ENCODE measurements around the gene LTB4R. TPM values are rescaled to one million over a fixed set of nuclear protein-coding genes. Genes with fewer than 3 reads are reported as not detected.

Gene LTB4R
- polyA plus RNA-seq, 1 donor from 2014 or later, result 4.3 TPM

GRCh38 chr14:24262821-24263733, 48.2 kb upstream of the LTB4R start, which contains the start of gene TGM1:
Gene TGM1, minus strand, starts transcription at chr14:24263177. Its CDS starts 825 bp downstream, at chr14:24262352.
- Histone ChIP-seq H3F3A (ENCODE audit: insufficient read depth, low read length, poor library complexity, severe bottlenecking) (no peaks in the 10 kb centered on the region), H3K9me2 (ENCODE audit: insufficient read depth, low read length) (no peaks in the 10 kb centered on the region), H3K27me3 (ENCODE audit: insufficient read depth, low read depth, low read length) (no peaks in the 10 kb centered on the region), H4K20me1 (ENCODE audit: insufficient read depth) (no peaks in the 10 kb centered on the region), H3K4me2 (ENCODE audit: low read length) (no peak within 1 kb of the TSS), H3K4me3 (ENCODE audit: low read length) (no peak within 1 kb of the TSS), H3K27ac (ENCODE audit: low read length) (no peak within 1 kb of the TSS), H3K9ac (ENCODE audit: low read length) (no peak within 1 kb of the TSS), H2AFZ (ENCODE audit: low read depth, low read length) (no peak within 1 kb of the TSS), H3K79me2 (replicated peaks; ENCODE audit: insufficient read depth, low read length) (no peaks in the 10 kb centered on the region), H3K9me3 (ENCODE audit: low read length) (no peaks in the 10 kb centered on the region), H3K36me3 (ENCODE audit: insufficient read depth, low read length) (no peaks in the 10 kb centered on the region)
- TF ChIP-seq RAD21 (conservative IDR thresholded peaks at IDR 0.05), result no peak
- TF ChIP-seq EP300 (conservative IDR thresholded peaks at IDR 0.05; ENCODE audit: poor library complexity, severe bottlenecking), result no peak
- no peak for TF ChIP-seq REST (IDR thresholded peaks at IDR 0.05; ENCODE audit: borderline replicate concordance)
- TF ChIP-seq, protein P1, sequence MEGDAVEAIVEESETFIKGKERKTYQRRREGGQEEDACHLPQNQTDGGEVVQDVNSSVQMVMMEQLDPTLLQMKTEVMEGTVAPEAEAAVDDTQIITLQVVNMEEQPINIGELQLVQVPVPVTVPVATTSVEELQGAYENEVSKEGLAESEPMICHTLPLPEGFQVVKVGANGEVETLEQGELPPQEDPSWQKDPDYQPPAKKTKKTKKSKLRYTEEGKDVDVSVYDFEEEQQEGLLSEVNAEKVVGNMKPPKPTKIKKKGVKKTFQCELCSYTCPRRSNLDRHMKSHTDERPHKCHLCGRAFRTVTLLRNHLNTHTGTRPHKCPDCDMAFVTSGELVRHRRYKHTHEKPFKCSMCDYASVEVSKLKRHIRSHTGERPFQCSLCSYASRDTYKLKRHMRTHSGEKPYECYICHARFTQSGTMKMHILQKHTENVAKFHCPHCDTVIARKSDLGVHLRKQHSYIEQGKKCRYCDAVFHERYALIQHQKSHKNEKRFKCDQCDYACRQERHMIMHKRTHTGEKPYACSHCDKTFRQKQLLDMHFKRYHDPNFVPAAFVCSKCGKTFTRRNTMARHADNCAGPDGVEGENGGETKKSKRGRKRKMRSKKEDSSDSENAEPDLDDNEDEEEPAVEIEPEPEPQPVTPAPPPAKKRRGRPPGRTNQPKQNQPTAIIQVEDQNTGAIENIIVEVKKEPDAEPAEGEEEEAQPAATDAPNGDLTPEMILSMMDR (IDR thresholded peaks at IDR 0.05; ENCODE audit: poor library complexity, severe bottlenecking), result no peak
- no peak for TF ChIP-seq POLR2AphosphoS5 (IDR thresholded peaks at IDR 0.05)
- no peak for TF ChIP-seq TAF1 (IDR thresholded peaks at IDR 0.05; ENCODE audit: low read depth)
- TF ChIP-seq EZH2 (IDR thresholded peaks at IDR 0.05; ENCODE audit: borderline replicate concordance, insufficient read depth, low read length, poor library complexity, severe bottlenecking), result no peak
- no peak for TF ChIP-seq SMC3 (conservative IDR thresholded peaks at IDR 0.05; ENCODE audit: poor library complexity)
- TF ChIP-seq MXI1 (conservative IDR thresholded peaks at IDR 0.05; ENCODE audit: poor library complexity, severe bottlenecking), result no peak

DNA sequence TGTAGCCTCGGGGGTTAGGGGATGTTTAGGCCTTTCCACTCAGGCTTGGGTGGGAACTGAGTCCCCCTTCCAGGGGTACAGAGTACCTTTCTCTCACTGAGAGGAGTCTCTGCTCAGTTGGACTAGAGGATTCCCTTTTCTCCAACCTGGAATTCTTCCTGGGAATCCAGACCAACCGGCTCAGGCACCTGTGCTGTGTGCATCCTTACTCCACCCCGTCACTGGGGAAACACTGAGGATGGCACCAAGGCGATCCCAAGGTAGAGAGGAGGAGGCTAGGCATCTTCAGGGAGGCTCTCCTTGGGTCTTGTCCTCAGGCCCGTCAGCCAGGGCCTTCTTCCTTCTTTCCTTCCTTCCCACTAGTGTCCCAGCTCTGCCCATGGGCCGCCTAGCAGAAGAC, 47.5 kb upstream of the LTB4R start:
- Histone ChIP-seq H4K20me1 (ENCODE audit: insufficient read depth) (no peaks in the 10 kb centered on the region), H3K4me3 (ENCODE audit: low read length) (no peak overlapping the region), H3K9ac (ENCODE audit: low read length) (no peak overlapping the region), H3K27me3 (ENCODE audit: insufficient read depth, low read depth, low read length) (no peaks in the 10 kb centered on the region), H2AFZ (ENCODE audit: low read depth, low read length) (no peak overlapping the region), H3F3A (ENCODE audit: insufficient read depth, low read length, poor library complexity, severe bottlenecking) (no peaks in the 10 kb centered on the region), H3K9me2 (ENCODE audit: insufficient read depth, low read length) (no peaks in the 10 kb centered on the region), H3K9me3 (ENCODE audit: low read length) (no peaks in the 10 kb centered on the region), H3K79me2 (replicated peaks; ENCODE audit: insufficient read depth, low read length) (no peaks in the 10 kb centered on the region), H3K27ac (ENCODE audit: low read length) (no peak overlapping the region), H3K4me2 (ENCODE audit: low read length) (no peak overlapping the region), H3K36me3 (ENCODE audit: insufficient read depth, low read length) (no peaks in the 10 kb centered on the region)
- TF ChIP-seq POLR2AphosphoS5 (IDR thresholded peaks at IDR 0.05) (no peak), SMC3 (conservative IDR thresholded peaks at IDR 0.05; ENCODE audit: poor library complexity) (no peak), TAF1 (IDR thresholded peaks at IDR 0.05; ENCODE audit: low read depth) (no peak), EZH2 (IDR thresholded peaks at IDR 0.05; ENCODE audit: borderline replicate concordance, insufficient read depth, low read length, poor library complexity, severe bottlenecking) (no peak), EP300 (conservative IDR thresholded peaks at IDR 0.05; ENCODE audit: poor library complexity, severe bottlenecking) (no peak), RAD21 (conservative IDR thresholded peaks at IDR 0.05) (no peak), REST (IDR thresholded peaks at IDR 0.05; ENCODE audit: borderline replicate concordance) (no peak), MXI1 (conservative IDR thresholded peaks at IDR 0.05; ENCODE audit: poor library complexity, severe bottlenecking) (no peak)
- TF ChIP-seq, protein P1 (IDR thresholded peaks at IDR 0.05; ENCODE audit: poor library complexity, severe bottlenecking), result no peak
